CD4-positive, alpha-beta T cell treated with Interleukin-12 subunit alpha and Interleukin-12 subunit beta, for 1 hour (primary cell): ENCODE data around the gene ABHD10.

ENCODE experiments used
- DNase-seq: peaks from one replicate; pipeline ENCODE4 v3.0.0-alpha.2; 2020

The ABHD10 gene

DNA sequence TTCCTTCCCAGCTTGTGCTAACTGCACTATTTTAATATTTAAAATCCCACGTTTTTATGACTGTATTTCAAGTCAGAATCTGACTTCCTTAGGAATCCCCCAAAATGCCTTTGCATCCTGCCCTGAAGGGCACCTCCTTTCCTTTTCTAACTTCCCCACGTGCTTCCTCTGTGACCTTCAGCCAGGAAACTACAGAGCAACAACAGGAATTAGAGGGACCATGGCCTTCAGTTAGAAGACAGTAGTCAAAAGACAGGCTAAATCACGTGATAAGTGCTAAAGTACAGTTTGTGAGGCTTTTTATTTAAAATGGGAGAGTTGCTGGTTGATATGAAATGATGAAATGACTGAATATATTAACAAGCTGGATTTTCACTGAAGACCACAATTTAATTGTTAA lies 11.8 kb upstream of the ABHD10 start:
- DNase-seq = no peak

DNA sequence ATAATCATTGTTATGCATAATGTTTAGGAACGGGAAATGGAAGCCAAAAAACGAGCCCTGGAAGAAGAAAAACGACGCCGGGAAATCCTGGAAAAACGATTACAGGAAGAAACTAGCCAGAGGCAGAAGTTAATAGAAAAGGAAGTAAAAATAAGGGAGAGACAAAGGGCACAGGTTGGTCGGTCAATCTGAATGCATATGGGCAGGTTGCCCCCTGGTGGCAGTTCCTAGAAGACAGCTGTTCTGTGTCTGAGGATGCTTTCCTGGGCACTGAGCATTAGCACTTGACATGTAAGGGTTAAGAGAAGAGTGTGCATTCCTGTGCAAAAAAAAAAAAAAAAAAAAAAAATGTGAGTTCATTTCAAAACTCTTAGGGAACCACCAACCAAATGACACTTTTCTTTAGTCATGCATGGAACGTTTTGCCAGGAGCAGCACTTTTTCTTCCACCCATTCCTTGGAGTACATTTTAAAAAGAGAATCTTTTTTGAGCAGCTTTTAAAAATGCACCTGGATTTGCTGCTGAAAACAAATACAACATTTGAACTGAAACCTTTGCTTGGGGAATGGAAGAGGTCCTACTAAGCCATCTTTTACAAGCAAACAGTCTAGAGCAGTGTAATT lies 11.1 kb upstream of the ABHD10 start:
- peak; percentile 80 for DNase-seq

DNA sequence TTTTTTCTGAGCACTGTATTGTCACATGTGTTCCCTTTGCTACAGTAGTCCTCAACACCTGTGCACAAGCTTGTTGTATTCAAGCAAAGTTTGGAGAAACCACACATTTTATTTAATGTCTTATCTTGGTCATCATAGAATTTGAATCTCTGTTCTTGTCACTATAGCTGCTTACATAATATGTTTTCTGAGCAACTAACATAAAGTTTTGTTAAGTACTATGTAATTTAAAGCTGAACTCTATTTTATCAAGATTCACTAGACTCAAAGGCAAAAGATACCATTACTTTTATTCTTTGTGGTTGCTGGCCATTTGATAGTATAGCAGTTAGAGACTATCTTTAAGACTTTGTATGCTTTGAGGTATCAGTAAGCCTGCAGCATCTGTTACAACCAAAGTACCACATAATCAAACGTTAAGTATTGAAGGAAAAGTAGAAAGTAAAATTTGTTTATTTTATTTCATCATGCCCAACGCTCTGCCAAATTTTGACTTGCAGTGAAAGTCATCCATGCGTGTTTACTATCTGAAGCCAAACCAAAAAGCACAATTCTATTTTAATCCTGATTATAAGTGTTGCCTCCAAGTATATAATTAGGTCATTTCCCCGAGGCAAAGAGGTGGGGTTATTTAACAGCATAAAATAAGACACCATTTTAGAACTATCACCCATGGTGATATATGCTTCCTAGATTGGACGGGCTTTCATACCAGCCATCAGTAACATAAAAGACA lies 10.3 kb upstream of the ABHD10 start:
- no peak for DNase-seq

DNA sequence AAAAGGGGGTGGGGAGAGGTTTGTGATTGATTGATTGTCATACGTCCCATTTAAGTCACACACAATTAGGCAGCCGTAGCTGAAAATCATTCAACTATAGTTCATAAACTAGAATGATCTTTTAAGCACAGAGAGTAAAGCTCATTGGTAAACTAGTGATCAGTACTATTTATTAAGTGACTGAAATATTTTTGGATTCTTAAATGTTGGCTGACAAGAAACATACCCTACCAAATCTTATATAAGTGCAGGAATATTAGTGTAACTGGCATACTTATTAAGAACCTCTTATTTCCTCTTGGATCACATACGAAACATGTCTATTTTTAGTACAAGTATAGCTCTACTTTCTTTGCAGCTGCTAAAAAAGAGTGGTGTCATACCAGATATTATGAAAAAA lies 8.4 kb upstream of the ABHD10 start:
- no peak for DNase-seq

DNA sequence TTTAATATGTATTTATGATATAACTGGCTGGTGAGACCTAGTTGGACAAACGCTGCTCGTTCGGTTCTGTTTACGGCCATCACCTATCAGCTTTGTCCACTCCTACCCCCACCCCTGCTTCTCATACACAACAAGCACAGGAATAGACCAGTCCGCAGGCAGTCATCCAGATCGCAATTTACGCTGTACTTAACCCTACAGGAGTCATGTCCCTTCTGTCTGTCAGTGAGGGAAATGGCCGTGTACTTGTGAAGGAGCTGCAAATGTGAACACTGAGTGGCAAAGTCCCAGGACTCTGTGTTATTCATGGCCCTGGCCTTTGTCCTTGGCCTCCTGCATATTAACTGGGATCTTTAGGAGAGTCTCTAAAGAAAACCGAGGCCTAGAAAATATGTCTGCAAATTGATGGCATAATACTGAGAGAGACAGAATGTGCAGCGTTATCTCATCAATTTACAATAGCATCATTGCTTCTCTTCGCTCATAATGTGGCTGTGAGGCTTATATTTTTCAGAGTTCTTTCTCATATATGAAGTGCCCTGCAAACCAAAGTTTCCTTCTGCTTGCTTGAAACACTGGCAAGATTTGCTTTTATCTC lies 7.2 kb upstream of the ABHD10 start:
- no peak for DNase-seq

DNA sequence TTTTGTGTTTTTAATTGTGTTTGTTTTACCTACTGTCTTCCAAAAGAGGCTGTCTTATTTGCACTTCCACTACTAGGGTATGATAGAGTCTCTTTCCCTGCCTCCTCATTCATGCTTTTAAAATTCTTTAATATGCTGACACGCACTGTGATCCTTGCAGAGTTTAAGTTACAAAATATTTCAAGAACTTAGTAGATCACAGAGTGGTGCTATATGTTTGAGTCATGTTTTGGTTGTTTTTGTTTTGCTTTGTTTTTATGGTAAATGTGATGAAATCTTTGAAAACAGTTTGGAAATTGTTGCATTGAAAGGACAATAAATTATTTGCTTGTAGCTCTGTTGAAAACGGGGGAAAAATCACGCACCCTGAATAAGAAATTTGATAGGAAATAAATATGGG lies 5.9 kb upstream of the ABHD10 start:
- no peak for DNase-seq

DNA sequence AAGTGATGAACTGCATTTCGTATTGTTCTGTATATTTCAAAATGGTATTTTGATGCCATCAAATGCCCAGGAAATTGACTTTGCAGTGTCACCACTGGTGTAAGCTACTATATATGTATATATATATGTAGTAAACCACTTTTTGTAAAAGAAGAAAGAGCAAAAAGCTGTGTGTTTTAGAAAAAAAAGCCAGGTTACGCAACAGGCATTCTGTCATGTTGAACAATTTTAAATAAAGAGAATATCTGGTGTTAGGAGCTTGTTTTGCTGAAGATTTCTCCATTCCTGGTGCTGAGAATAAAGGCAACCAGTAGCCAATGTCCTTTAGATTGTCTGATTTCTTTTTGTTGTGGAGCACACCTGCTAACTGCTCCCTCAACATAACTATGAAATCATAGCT lies 3.7 kb upstream of the ABHD10 start:
- DNase-seq = no peak

DNA sequence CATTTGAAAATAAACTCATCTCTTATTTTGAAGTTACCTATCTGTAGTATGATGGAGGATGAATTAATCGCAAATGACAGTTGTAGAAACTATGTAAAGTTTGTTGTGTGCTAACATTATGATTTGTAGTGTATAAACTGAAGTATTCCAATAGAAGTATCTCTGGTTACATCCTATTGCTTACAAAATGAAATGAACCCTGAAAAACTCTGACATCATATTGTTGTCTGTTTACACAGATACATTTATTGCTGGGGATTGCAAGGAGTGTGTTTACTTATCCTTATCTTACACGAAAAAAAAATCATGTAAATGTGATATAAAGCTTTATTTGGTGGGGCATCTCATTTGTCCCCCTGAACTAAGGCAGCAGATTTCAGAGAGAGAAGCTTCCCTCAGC lies 2.6 kb upstream of the ABHD10 start:
- no peak for DNase-seq

DNA sequence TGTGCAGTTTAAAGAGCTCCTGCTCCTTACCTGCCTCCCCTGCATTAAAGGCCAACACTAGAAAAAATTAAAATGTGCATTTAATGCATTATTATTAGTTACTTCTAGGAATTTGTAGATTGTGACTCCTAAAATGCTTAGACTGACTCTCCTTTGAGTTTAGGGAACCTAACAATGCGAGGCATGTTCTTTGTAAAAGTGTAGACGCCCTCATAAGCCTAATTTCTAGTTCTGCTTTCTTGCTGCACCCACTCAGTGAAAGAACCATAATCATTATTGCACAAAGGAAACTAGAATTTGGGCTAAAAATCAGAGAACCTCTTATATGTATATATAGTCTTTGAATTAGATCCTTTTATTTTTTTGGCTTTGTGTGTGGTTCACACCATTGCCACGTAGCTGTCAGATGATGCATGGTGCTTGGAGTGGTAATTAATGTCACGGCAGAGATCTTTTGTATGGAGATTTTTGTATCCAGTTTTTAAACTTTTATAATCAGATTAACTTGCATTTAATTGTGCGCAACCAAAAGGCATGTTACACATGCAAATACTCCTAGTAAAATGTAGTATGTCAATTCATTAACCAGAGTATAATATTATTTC lies 710 bp downstream of the ABHD10 start:
- DNase-seq = peak; percentile 6

DNA sequence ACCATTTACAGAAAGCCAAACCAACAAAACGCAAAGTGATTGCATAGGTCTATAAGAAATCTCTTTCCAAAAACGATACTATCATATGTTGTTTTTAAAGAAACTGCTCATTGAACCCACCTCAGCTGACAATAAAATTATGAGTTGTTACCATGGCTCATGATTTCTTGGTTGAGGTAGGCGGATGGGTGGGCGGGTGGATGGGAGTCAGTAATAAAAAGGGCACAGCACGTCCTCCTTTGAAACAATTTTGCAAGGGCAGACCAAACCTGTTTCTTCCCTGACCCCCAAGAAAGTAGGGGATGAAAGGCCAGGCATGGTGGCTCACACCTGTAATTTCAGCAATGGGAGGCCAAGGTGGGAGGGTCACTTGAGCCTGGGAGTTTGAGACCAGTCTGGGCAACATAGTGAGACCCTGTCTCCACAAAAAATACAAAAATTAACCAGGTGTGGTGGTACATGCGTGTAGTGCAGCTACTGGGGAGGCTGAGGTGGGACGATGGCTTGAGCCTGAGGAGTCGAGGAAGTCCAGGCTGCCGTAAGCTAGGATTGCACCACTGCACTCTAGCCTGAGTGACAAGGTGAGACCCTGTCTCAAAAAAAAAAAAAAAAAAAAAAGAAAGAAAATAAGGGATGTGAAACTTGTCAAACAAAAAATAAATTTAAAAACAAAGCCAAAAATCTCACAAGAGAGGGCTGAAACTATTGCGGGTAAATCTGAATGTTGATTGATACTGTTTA lies 2.1 kb downstream of the ABHD10 start:
- DNase-seq = no peak

DNA sequence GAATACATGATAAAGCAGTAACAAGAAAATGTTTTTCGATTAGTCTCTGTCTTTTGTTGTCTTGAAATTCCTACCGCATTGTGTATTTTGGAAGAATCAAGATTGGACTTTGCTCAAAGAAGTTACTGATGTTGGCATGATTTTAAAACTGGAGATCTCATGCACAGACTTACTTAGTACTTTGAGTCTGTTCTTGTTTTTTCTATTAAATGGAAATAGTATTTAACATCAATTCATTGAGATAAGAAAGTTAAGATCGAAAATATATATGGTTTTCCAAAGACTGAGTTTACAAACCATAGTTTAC lies 2.6 kb downstream of the ABHD10 start:
- DNase-seq = no peak

DNA sequence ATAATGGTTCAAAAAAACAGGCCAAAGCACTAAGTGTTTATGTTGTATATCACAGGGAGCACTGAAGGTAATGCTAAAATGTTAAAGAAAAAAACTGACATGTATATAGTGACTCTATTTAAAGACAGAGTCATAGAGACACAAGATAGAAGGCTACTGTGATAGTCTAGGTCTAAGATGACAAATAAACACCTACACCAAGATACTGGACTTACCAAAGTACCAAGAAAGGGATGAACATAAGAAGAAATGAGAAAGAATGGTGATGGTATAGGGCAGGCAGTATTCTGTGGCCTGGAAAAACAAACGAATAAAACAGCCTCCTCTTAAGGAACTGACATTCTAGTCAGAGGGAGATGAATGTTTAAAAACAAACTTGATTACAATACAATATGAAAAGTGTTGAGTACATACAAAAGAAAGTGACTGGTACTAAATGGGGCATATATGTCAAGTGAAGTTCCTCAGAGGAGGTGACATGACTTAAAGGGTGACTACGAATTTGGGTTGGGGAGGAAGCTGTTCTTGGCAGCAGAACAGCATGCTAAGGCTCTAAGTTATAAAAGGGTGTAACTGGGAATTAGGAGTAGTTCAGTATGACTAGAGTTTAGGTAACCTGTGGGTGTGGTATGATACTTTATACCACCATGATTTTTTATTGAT lies 5.9 kb downstream of the ABHD10 start:
- no peak for DNase-seq

DNA sequence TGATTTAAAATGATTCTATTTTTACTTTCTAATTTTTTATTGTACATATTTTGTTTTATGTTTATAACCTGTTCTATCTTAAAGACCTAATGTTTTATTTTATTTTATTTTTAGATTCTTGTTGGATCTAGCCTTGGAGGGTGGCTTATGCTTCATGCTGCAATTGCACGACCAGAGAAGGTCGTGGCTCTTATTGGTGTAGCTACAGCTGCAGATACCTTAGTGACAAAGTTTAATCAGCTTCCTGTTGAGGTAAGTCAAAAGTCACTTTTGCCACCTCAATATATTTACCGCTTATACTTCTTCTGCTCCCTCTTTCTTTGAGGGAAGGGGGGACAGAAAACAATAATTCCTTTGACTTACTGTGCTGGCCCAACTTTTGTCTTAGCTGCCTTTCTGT lies 8.0 kb downstream of the ABHD10 start:
- DNase-seq = no peak

DNA sequence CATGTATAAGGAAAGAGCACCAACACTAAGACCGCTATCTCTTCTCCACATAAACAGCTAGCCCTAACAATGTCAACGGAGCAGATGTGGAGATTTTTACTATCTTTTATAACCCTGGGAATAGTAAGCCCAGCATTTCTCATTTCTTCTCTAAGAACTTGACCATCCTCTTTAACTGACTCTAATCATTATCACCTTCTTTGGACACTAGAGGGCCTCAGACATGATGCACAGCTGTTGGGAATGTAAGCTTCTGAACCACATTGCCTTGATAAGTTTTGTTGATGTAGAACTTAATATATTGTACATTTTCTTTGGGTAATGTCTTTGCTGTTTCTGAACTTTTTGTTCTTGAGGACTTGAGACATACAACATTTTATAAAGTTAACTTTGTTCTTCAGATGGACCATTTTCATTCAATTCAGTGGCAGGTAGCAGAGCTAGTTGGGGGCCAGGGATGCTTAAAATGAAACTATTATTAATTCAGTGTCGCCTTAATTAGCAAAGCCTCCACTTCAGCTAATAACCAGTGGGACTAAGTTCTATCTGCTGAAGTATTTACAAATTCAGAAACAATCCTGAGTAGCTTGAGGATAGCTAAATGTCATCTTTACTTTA lies 10.3 kb downstream of the ABHD10 start:
- peak; percentile 56 for DNase-seq

DNA sequence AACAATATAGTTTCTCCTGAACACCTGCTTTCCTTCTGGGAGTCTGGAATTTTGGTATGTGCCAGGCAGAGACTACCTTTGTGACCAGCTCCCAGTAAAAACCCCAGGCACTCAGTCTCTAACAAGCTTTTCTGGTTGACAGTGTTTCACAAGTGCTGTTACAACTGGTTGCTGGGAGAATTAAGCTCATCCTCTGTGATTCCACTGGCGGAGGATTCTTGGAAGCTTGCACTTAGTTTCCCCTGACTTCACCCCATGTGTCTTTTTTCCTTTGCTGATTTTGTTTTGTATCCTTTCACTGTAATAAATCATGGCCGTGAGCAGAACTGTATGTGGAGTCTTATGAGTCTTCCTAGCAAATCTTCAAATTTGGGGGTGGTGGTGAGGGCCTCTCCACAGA lies 14.2 kb downstream of the ABHD10 start:
- no peak for DNase-seq

DNA sequence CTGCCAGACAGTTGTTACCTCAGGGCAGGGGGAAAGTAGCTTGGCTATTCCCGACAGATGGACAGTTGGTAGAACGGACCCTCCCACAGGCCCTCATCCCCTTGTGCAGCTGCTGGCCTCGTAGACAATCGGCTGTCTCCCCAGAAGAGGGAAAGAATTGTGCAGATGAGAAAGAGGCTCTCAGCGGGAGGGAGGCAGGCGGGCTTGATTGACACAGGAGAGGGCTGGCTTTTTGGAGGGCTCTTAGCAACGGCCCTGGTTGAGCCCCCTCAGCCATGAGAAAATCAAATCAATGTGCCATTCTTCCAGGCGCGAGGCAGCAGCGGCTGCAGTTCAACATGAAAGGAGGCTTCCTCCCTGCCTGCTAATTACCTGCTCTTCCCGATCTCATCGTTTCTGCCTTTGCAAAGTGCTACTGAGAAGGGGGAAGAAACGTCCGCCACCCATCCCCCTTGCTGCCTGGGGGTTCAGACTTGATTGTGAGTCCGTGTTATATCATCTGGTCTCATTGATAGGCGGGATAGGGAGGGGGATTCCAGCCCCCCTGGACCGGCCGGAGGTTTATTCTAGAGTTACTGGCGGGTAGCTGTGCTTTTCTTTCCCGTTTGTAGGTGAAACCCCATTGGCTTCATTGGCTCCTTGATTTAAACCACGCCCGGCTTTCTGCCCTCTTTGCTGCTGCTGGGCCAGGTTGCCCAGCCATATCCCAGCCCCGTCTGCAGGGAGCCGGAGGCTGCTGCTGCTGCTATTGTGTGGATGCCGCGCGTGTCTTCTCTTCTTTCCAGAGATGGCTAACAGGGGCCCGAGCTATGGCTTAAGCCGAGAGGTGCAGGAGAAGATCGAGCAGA lies 20.0 kb downstream of the ABHD10 start, which contains the start of gene TAGLN3:
Gene TAGLN3, plus strand, starts transcription at position 287 of the 848 bp plus-strand sequence. Its CDS starts 501 bp downstream, at position 788.
- DNase-seq = no peak

DNA sequence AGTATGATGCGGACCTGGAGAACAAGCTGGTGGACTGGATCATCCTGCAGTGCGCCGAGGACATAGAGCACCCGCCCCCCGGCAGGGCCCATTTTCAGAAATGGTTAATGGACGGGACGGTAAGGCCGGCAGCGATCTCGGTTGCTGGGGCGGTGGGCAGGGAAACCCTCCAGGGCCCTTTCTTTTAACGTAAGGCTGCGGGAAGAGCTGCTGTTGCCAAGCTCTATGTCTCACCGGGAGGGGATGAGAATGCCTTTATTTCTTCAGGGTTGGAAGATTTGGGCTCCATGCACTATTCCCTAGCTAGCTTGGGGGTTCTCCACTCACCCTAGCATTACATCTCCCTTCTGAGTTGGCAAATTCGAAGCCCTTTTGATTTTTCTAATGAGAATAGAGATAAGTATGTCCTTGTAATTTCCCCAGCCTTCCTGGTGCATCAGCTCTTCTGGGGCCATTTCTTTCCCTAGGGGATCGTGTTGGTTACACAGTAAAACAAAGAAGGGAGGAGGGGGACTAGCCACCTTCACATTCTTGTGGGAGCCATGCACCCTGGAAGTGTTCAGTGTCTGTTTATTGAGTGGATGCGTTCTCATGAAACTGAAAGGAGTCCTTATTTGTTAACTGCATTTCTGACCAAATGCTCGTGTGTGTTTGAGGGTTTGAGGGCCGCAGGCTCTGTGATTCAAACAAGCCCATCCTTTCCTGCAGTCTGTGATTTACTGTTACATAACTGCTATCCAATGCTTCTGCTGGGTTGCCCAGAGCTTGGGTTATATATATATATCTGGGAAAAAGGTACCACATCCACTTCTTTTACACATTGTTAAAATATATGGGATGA lies 20.9 kb downstream of the ABHD10 start:
- DNase-seq = no peak

DNA sequence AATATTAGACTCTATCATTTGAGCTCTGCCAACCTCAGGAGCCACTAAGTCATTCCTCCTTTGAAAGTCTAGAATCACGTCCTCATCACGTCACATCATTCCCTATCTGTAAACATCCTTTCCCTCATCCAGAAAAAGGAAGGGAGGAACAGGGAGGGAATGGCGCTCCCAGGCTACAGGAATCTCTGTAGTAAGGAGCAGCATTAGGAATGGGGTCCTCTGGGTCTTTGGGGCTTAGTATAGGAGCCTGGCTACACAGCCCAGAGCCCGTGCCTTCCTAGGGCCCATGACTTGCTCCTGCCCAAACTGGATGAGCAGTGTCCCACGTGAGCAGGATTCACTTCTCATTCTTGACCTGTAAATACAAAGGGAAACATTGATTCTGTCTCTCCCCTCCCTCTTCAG lies 21.5 kb downstream of the ABHD10 start:
- no peak for DNase-seq

DNA sequence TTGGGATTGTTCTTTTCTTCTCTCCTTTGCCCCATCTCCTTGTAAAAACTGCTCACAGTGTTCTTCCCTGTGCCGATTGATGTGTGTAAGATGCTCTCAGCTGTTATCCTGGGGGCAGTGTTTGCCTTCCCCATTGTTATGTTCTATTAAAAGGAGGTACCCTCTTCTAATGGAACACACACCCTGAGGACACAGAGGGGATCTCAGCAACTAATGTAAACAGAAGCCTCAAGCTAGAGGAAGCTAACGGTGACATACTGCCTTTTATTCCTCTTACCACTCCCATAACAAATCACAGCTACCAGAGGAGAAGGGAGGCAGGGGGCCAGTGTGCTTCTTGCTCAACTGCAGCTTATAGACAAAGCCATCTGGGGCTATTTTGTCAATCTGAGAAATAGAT lies 22.1 kb downstream of the ABHD10 start:
- no peak for DNase-seq

DNA sequence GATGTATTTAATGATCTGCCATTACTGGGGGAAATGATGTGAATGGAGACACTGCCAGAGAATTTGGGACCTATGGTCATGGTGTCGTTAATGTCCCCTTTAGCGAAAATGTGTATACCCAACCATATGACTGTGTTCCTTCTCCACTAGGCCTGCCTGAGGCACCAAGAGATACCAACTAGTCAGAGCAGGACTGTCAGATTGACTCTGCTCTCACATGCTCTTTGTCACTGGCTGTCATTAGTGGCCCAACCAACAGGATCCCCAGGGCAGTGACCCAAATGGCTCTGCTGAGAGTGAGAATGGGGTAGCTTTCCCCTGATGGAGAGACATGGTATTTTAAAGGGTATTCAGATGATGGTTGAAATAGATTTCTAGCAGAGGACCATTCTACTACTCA lies 22.7 kb downstream of the ABHD10 start:
- no peak for DNase-seq
